ENCODE data around the gene NFATC3.
A peak's percentile ranks its signal among the peaks of the same experiment; 100 is the strongest.

- TF ChIP-seq, protein P1, sequence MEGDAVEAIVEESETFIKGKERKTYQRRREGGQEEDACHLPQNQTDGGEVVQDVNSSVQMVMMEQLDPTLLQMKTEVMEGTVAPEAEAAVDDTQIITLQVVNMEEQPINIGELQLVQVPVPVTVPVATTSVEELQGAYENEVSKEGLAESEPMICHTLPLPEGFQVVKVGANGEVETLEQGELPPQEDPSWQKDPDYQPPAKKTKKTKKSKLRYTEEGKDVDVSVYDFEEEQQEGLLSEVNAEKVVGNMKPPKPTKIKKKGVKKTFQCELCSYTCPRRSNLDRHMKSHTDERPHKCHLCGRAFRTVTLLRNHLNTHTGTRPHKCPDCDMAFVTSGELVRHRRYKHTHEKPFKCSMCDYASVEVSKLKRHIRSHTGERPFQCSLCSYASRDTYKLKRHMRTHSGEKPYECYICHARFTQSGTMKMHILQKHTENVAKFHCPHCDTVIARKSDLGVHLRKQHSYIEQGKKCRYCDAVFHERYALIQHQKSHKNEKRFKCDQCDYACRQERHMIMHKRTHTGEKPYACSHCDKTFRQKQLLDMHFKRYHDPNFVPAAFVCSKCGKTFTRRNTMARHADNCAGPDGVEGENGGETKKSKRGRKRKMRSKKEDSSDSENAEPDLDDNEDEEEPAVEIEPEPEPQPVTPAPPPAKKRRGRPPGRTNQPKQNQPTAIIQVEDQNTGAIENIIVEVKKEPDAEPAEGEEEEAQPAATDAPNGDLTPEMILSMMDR (IDR thresholded peaks at IDR 0.05), result peak in 2 of 12 donors; percentile 21 to 26
- TF ChIP-seq POLR2A (IDR thresholded peaks at IDR 0.05), result no peak
Measured at GRCh38 chr16:68069511-68070248, 15.5 kb upstream of the NFATC3 start.

All from heart left ventricle (tissue), 13 donors.